Amniotic epithelial cell (primary cell): ENCODE measurements around the gene ACVR1.
"Not testable (repeated sequence)": the region's sequence is repeated elsewhere in the genome, so short reads cannot be mapped to it uniquely, and the experiment has no call there.

Source experiments
- DNase-seq: peaks from one replicate; pipeline ENCODE4 v3.0.0-alpha.2; 2010; ENCODE audit warnings: low read depth

ACVR1 gene

DNA sequence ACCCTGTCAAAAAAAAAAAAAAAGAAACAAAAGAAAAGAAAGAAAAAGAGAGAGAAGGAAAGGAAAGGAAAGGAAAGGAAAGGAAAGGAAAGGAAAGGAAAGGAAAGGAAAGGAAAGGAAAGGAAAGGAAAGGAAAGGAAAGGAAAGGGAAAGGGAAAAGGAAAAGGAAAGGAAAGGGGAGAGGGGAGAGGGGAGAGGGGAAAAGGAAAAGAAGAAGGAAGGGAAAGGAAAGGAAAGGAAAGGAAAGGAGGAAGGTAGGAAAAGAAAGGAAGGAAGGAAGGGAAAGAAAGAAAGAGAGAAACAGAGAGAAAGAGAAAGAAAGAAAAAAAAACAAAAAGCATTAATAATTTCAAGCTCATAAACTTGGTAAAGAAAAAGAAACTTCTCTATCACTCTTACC lies 49.5 kb downstream of the ACVR1 start:
- not testable (repeated sequence) for DNase-seq

DNA sequence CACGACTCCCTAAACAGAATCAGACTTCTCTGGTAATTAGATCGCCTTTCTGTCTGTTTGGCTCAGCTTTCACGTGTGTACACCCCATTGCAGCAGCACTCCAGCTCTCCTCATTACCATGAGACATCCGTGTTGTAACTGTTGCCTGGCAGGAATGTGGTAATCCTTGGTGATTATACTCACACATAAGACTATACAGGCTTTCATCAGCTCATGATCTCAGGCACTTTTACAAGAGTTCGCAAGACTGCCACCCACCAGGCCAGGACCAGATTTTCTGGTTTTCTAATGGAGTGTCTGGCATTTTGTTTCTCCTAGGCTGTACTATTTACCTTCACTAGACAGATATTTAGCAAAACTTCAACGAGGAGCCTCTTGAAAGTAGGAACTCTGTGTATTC lies 50.2 kb downstream of the ACVR1 start:
- DNase-seq: peak; percentile 94

DNA sequence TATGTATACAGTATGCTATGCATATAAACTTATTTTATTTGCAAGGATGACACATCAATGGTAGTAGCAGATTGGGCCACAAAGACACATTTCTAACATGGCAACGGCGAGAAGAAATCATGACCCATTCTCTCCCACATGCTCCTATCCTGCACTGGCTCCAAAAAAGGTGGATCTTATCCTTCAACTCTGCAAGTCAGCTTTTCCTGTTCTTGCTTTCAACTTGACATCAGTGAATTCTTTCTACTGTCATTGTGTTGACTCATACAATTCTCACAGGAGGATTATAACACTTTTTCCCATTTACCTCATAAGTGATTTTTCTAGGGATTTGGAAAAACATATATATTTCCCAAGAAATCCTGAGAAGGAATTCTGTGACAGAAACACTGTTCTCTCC lies 53.1 kb downstream of the ACVR1 start:
- DNase-seq: peak; percentile 61

DNA sequence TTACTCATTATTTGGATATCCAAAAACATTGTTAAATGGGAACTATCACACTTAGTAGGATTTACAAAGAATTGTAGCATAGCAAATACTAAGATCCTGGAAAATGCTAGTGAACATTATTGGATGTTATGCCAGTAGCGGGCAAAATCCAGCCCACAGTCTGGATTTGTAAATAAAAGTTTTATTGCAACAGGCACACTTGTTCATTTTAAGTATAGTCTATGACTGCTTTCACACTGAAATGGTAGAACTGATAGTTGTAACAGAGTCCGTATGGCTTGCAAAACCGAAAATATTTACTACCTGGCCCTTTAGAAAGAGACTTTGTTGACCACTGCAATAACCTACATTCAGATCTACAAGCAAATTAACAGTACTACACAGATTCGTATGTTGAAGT lies 53.6 kb downstream of the ACVR1 start:
- no peak for DNase-seq

DNA sequence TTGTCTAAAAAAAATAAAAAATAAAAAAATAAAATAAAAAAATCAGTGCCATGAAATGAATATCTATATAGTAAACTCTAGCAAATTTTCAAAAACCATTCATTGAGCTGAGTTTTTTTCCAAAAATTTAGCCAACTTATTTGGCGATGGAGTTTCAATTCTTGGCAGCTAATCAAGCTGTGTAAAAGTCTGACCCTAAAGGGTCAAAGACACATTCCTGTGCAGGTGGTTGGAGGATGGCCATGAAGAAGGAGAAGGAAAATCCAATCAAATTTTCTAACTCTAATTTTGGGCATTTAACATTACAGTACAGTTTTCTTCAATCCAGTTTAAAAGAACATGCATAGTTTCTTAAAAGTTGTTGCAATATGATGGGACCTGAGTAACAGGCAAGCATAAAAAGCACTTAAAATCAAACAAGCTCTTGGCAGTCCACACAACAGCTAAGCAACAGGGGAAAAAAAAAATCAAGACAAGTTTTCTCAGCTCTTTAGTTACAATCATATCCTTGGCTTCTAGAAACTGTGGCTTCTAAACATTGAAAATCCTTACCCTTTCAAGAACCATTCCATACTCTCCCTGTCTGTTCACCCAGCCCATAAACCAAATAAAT lies 54.5 kb downstream of the ACVR1 start:
- no peak for DNase-seq

DNA sequence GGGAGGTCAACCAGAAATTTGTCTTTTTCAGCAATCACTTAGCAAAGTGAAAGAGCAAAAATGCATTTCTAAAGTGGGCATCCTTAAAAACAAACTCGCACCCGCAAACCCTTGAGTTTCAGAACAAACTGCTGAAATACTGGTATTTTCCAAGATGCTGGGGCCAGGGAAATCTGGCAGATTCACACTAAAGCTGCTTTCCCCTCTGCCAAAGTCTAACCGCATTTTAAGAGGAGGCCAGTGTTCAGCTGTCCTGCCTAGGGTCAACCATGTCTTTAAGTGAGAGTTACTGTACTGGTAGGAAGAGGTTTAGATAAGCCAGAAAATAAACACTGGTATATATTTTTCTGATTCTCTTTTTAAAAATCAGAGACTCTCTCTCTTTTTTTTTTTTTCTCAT lies 55.9 kb downstream of the ACVR1 start:
- no peak for DNase-seq

DNA sequence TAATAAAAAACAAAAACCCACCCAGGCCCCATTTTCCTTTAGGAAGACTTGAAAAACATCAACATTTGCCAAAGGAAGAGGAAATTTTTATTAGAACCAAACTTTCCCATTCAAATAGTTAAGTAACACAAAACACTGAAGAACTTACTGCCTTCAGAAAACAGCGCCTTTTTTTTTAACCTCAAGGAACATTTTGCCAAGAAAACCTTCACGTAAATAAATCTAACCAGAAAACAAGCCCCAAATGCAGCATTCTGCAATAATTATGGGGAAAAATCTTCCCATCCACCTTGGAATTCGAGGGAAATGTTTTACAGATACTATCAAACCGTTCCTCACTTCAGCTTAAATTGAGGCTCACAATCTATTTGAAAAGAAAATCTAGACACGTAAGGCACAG lies 56.4 kb downstream of the ACVR1 start:
- DNase-seq: no peak

DNA sequence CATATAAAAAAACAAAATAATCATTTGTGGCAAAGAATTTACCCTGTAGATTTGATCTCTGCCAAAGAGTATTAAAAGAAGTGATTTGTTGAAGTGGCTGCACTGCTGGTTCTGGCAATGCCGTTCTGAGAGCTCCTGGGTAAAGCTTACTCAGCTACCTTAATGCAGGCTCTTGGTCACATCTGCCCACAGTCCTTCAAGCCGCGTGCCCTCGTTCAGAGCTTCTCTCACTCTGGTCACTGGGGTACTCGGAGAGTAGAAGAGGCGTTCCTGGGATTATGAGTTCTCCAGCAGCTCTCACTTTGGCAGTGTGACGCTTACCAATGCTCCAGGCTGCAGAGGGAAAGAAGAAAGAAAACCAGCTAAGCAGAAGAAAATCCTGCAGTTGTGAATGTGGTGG lies 57.9 kb downstream of the ACVR1 start:
- DNase-seq: no peak

DNA sequence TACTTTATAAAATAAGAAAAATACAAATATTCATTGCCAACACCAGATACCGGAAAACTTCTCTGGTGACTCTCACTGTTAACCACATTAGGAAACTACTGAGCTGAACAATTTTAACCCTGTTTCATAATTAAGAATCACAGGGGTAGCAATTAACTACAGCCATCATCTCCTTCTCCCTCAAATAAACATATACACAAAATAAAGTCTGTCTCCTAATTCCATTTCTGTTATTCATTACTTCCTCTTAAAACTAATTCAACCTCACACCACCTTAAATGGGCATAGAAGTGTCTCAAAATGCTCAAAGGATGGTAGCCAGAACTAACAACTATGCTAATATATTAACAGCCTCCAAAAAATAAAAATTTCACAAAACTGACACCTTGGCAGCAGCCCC lies 60.7 kb downstream of the ACVR1 start:
- no peak for DNase-seq

DNA sequence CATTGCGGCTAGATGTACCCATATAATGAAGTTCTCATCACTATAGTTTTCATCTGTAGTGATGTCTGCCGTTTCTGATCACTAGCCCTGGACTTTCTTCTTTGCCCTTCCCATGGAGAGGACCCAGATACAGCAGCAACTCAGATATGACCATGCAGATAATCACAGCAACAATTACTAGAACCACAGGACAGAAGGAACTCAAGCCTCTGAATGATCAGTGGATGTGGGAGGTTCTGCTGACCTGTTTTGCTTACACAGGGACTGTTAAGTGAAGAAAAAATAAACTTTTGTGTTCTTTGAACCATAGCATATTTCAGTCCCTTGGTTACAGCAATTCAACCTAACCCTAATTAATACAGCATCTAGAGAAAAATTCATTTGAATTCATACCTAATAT lies 62.7 kb downstream of the ACVR1 start:
- no peak for DNase-seq

DNA sequence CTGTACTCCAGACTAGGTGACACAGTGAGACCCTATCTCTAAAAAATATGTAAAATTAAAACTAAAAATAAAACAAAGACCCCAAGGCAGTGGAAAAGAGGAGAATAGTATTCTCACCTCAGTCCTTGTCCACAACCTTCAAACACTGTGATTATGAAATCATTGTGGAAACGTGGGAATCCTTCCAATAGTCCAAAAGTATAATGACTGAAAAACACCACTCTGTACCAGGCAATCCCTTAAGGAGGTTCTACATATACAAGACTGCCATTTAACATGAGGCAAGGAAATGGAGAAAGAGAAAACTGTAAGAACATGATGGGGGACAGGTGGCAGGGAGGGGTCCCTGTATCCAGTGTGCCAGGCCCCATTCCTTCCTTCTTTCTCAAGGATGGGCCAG lies 66.1 kb downstream of the ACVR1 start:
- peak; percentile 84 for DNase-seq

DNA sequence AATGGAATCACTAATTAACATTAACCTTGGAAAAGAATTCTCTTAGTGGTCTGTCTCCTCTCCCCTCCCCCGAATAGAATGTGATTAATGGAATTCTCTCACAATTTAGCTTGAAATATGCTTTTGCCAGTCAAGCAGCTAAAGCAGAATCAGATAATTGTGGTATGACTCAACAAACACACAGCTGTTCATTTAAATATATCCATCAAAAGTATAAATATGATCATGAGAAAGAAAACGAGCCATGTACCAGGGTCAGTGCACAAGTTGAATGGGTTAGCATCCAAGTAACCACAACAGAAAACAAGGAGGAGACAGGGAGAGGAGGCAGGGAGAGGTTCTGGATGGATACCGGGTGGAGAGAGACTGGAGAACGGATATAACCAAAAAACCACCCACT lies 66.9 kb downstream of the ACVR1 start:
- DNase-seq: peak; percentile 91

DNA sequence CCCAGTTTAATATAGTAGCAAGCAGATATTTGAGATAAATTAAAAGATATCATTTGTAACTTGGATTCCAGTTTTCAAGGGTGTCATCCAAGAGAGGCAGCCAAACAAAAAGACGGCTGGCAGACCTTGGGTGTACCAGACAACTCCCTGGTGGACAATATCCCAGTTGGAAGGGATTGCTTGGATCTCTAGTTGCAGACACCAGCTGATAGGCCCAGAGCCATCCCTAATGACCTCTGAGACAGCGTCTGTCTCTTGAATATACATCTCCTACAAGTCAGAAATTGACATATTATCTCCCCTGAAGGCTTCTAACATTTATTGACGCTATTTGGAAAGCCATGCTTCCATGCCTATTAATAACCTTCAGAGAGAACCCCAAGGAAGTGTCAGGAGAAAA lies 67.7 kb downstream of the ACVR1 start:
- no peak for DNase-seq

DNA sequence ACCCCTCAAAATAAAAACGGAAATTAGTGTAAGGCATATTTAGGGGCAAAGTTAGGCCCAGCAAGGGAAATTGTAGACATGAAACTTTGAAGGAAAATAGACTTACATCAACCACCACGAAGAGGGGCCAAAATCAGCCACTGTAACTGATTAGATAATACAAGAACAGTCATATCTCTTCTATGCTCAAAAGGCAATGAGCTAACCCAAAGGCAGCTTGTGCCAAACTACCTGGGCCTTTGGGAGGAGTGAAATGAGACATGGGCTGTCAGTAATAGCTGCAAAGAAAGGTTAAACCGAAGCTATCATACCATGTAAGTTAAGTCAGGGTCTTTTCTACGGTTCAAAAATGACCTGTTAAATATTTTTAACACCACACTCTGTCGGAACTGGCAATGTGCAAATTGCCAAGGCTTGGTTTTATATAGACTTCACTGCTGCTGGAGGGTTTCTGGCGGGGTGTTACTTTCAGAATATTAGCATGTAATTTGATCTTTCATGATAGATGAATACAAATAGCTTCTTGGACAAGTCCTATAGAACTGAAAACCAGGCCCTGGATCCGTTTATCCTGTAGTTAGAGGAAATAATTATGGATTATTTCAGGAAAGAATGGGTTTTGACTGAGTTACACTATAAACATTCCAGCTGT lies 69.6 kb downstream of the ACVR1 start:
- DNase-seq: no peak

DNA sequence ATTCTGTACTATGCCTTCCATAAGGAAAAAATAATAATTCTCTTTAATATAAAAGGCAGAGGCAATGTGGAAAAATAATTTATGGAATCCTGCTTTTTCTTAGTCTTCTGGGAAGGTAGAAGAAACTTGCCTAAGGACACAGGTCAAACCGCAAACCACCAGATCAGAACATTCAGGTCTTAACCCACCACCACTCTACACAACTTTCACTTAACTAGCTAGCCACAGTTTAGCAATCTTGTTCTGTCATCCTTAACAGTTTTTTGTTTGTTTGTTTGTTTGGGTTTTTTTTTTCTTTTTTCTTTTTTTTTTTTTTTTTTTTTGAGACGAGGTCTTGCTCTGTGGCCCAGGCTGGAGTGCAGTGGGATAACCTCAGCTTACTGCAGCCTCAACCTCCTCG lies 70.6 kb downstream of the ACVR1 start:
- DNase-seq: no peak

DNA sequence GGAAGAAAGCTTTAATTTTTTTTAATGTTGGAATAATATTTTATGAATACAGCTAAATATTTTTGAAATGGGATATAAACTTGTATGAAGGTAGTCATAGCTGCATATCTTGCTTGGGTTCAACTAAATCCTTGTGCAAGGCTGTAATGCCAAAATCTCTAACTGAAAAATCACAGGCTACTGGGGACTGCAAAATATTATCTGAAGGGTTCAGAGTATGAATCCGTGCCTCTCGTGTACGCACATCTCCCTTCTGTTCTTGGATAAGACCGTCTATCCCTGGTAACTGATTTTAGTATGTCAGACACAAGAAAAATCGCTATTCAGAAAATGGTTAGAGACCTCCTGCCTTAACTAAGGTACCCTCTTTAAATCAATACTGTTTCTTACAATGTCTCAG lies 71.8 kb downstream of the ACVR1 start:
- DNase-seq: no peak

DNA sequence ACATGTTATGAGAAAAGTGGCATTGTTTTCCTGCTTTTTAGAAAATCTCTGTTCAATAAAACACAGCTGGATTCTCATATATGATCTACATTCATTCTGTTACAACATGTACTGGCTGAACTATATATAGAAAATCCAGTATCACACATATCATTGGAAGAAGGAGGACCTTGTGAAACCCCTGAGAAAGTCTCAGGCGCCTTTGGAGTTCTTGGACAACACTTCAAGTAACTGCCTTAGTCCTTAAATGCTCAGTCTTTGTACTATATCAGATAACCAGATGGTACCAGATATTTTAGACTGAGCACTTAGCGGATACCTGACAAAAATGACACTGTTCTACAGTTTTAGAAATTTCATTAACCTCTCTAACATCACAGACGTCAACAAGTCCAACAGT lies 72.2 kb downstream of the ACVR1 start:
- no peak for DNase-seq

DNA sequence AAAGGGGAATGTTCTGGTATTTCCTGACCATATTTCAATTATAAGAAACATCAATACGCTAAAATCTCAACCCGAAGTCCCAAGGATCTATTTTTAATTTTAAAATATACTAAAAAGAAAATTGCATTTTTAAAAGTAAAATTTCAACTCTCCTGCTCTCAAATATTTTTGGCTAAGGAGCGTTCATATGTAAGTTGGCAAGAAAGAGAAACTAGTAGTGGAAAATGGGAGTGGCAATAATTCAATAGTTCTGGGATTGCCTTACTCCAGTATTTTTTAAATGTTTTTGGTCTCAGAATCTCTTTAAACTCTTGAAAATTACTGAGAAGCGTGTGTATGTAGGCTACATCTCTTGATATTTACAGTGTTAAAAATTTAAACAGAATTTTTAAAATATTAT lies 72.7 kb downstream of the ACVR1 start:
- no peak for DNase-seq

DNA sequence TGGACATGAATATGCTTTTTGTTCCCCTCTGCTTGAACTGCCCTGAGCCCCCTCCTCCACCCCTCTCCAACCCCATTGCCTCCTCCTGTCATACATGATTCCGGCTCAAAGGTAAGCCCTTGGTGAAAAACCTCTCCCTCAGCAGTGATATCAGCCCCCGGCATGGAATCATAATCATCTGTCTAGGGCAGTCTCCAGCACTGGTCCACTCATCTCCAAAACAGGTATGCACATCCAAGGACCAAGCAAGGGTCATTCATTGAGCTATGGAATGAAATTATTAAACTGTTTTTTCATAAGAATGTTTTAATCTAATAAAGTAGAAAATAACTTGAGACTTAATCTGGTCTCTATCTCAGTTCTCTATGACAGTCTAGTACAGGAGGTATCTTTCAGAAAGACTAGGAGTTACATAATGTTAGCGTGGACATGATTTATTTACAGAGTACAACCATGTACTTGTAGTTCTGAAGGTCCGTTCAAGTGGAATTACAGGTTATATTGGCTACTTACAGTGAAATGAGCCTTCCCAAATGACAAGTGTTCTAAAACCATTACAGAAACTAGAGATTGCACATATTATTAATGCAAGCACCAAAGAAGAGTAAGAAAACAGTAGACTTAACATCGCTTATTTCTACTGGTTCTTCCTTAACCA lies 75.2 kb downstream of the ACVR1 start:
- DNase-seq: no peak

DNA sequence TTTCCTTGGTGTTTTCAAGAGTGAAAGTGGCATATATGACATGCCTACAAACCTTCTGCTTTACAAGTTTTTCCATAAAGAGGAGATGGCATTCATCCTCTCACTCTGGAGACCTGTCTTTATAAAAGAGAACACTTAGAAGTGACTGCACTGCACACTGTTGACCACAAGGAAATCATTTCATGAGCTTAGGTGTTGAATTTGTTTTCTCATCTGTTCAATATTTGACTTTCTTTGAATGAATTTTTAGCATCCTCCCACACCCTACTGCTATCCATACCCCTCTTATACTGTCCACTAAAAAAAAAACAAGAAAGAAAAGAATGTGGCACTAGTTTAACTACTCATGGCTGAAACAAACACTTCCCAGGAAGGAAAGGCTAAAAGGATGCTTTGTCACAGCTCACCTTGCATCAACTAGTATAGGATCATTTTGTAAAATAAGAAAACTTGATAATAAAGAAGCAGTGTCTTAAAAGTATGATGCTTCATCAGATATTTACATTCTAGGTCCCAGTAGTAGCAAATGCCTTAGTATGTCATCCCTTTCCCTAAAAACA lies 83.0 kb downstream of the ACVR1 start:
- no peak for DNase-seq

DNA sequence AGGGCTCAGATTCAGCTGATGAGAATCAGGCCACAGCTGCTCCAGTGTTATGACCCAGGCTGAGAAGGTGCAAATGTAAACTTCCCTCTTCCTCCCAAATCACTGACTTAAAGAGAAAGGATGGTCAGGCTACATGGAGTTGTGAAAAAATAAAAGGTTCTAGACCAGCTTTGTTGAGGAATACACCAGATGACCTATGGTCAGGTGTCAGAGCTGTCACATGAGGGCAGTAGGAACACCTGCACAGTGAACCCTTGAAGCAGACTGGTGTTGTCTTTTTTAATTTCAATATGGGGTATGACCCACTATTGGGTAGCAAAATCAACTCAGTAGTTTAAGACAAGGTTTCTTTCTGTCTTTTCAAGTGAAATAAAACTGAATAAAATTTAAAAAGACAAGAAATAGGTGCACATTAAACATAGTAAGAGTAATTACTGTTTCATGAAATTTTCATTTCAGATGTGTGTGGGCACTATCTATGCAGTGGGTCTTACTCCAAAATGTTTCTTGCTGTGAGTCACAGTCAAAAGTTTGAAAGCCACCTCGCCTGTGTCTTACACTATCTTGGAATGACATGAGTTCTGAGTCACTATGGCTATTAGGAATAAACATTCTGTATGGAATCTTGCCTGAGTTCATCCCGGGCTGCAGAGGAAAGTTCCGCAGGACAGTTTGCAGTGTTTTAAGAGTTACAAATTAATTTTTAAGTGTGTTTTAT lies 83.6 kb downstream of the ACVR1 start:
- peak; percentile 65 for DNase-seq

DNA sequence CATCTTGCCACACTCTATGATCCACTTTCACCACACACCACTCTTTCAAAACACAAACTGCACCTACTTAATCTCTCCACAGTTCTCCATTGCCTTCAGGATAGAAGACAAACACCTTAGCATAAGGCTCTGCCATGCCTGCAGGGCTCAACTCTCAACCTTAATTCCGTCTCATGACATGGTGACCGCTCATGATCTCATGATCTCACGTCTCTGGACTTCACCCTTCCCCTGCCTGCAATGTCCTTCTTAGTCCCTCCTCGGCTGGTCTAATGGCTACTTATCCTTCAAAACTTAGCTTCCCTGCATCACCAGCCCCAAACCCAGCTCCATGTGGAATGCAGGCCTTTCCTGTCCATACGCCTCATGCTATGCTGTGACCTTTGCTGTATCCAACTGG lies 85.3 kb downstream of the ACVR1 start:
- DNase-seq: no peak
